DOHH2 (cell line): ENCODE results near the gene ZIC4.

Experiments used
- H3F3A ChIP-seq: fragments of 200-600 bp; sonication (generic), shearing (Covaris generic); 2 replicates; pipeline ENCODE4 v1.6.0; 2016; ENCODE audit warnings: antibody characterized with exemption, mild to moderate bottlenecking; ENCODE audit not compliant: control insufficient read depth, insufficient read depth
- H3K27ac ChIP-seq: fragments of 200-600 bp; sonication (generic); 2 replicates; pipeline ENCODE4 v1.5.1; 2014; ENCODE audit warnings: low read depth, mild to moderate bottlenecking, low read length, moderate library complexity
- H3K27me3 ChIP-seq: fragments of 200-600 bp; sonication (generic); 2 replicates; pipeline ENCODE4 v1.6.1; 2014; ENCODE audit warnings: mild to moderate bottlenecking, low read length, mixed read lengths; ENCODE audit not compliant: control insufficient read depth
- H3K36me3 ChIP-seq: fragments of 200-600 bp; sonication (generic); 2 replicates; pipeline ENCODE4 v1.6.1; 2014; ENCODE audit warnings: mild to moderate bottlenecking, low read length, moderate library complexity, mixed read lengths; ENCODE audit not compliant: control insufficient read depth
- H3K4me1 ChIP-seq: fragments of 200-600 bp; sonication (generic); 2 replicates; pipeline ENCODE4 v1.6.1; 2014; ENCODE audit warnings: mild to moderate bottlenecking, low read length, mixed read lengths; ENCODE audit not compliant: control insufficient read depth
- H3K4me2 ChIP-seq: fragments of 200-600 bp; sonication (generic); 2 replicates; pipeline ENCODE4 v1.6.0; 2014; ENCODE audit warnings: mild to moderate bottlenecking, low read length, moderate library complexity
- H3K4me3 ChIP-seq: fragments of 200-600 bp; sonication (generic); 2 replicates; pipeline ENCODE4 v1.5.1; 2014; ENCODE audit warnings: mild to moderate bottlenecking, low read length, mixed read lengths
- H3K79me2 ChIP-seq: fragments of 200-600 bp; sonication (generic); 2 replicates; pipeline ENCODE4 v1.6.1; 2014; ENCODE audit warnings: mild to moderate bottlenecking, low read length, mixed read lengths; ENCODE audit not compliant: control insufficient read depth
- H3K9me2 ChIP-seq: fragments of 200-600 bp; sonication (generic); replicated peaks from 2 replicates; pipeline ENCODE4 v1.6.1; 2014; ENCODE audit warnings: mild to moderate bottlenecking, low read length, mixed read lengths; ENCODE audit not compliant: control insufficient read depth
- H3K9me3 ChIP-seq: fragments of 200-600 bp; sonication (generic); 2 replicates; pipeline ENCODE4 v1.6.1; 2014; ENCODE audit warnings: antibody characterized with exemption, low read length, mixed read lengths; ENCODE audit not compliant: control insufficient read depth, insufficient read depth
- H4K20me1 ChIP-seq: fragments of 200-600 bp; sonication (generic); 2 replicates; pipeline ENCODE4 v1.6.0; 2014; ENCODE audit warnings: low read depth, mild to moderate bottlenecking, antibody characterized with exemption, low read length, moderate library complexity; ENCODE audit not compliant: control insufficient read depth, insufficient read depth
- CTCF ChIP-seq: fragments of 200-600 bp; sonication (generic); IDR thresholded peaks from one replicate; pipeline ENCODE4 v1.5.1; 2014; ENCODE audit warnings: antibody characterized with exemption, mild to moderate bottlenecking, low read depth, low read length; ENCODE audit not compliant: poor library complexity, severe bottlenecking
- EZH2phosphoT487 ChIP-seq: fragments of 200-600 bp; sonication (generic); IDR thresholded peaks from 2 replicates; pipeline ENCODE4 v1.6.1; 2017; ENCODE audit warnings: borderline replicate concordance, mild to moderate bottlenecking, antibody characterized with exemption, low read length, moderate library complexity, mixed read lengths

ZIC4 gene

GRCh38 chr3:147431751-147432150 lies 25.4 kb upstream of the ZIC4 start:
- Histone ChIP-seq H3K36me3 (no peaks in the 10 kb centered on the region), H3K27me3 (no peaks in the 10 kb centered on the region), H3K27ac (no peak overlapping the region), H3K79me2 (no peaks in the 10 kb centered on the region), H3K9me3 (no peaks in the 10 kb centered on the region), H3K4me3 (no peak overlapping the region), H3K9me2 (no peaks in the 10 kb centered on the region), H3K4me1 (no peaks in the 10 kb centered on the region), H3F3A (no peaks in the 10 kb centered on the region), H4K20me1 (no peaks in the 10 kb centered on the region), H3K4me2 (no peak overlapping the region)
- no peak for TF ChIP-seq EZH2phosphoT487
- TF ChIP-seq CTCF: no peak

GRCh38 chr3:147428754-147429153 lies 22.4 kb upstream of the ZIC4 start:
- no peaks in the 10 kb centered on the region for H3K9me2 ChIP-seq
- no peaks in the 10 kb centered on the region for H3K9me3 ChIP-seq
- H3K36me3 ChIP-seq: no peaks in the 10 kb centered on the region
- H3K79me2 ChIP-seq: no peaks in the 10 kb centered on the region
- no peak overlapping the region for H3K4me2 ChIP-seq
- no peaks in the 10 kb centered on the region for H3K27me3 ChIP-seq
- no peak overlapping the region for H3K27ac ChIP-seq
- TF ChIP-seq EZH2phosphoT487 (no peak), CTCF (no peak)
- no peaks in the 10 kb centered on the region for H3K4me1 ChIP-seq
- H4K20me1 ChIP-seq: no peaks in the 10 kb centered on the region
- no peak overlapping the region for H3K4me3 ChIP-seq
- no peaks in the 10 kb centered on the region for H3F3A ChIP-seq

- TF ChIP-seq EZH2phosphoT487: no peak
- no peak for TF ChIP-seq CTCF
- Histone ChIP-seq H3K27me3 (no peaks in the 10 kb centered on the region), H3K9me3 (no peaks in the 10 kb centered on the region), H3F3A (no peaks in the 10 kb centered on the region), H3K4me1 (no peaks in the 10 kb centered on the region), H4K20me1 (no peaks in the 10 kb centered on the region), H3K36me3 (no peaks in the 10 kb centered on the region), H3K4me2 (no peak overlapping the region), H3K9me2 (no peaks in the 10 kb centered on the region), H3K27ac (no peak overlapping the region), H3K79me2 (no peaks in the 10 kb centered on the region), H3K4me3 (no peak overlapping the region)
Measured at GRCh38 chr3:147428326-147428725, 22.0 kb upstream of the ZIC4 start.

DNA sequence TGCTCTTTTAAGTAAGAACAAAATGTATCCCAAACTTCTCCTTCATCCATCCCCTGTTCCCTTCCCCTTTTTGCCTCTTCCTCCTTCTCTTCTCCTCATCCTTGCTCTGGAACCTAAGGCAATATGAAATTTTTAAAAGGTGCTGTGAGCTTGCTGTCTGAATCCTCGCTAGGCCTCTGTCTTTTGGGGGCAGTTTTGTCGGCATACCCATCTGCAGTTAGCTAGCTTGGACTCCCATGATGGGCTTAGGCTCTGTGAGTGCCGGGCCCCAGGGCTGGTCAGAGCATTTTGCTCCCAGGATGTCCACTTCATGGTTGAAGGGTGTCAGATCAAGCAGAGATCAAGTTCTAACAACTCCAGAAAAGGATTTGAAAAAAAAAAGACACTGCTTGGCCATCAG lies 21.4 kb upstream of the ZIC4 start:
- H3K9me2 ChIP-seq: no peaks in the 10 kb centered on the region
- H3K27me3 ChIP-seq: no peaks in the 10 kb centered on the region
- H3F3A ChIP-seq: no peaks in the 10 kb centered on the region
- H3K79me2 ChIP-seq: no peaks in the 10 kb centered on the region
- no peaks in the 10 kb centered on the region for H4K20me1 ChIP-seq
- H3K9me3 ChIP-seq: no peaks in the 10 kb centered on the region; the same call in 1 of the 2 replicates
- no peak overlapping the region for H3K4me2 ChIP-seq
- no peak overlapping the region for H3K27ac ChIP-seq
- no peaks in the 10 kb centered on the region for H3K4me1 ChIP-seq
- TF ChIP-seq EZH2phosphoT487 (no peak), CTCF (no peak)
- no peak overlapping the region for H3K4me3 ChIP-seq
- H3K36me3 ChIP-seq: no peaks in the 10 kb centered on the region
